ENCODE data around the gene C1QTNF2. TPM values are rescaled to one million over a fixed set of nuclear protein-coding genes. Genes with fewer than 3 reads are reported as not detected.

C1QTNF2 gene
- total RNA-seq, 6 donors from 2014 or later, result 0.39 to 3.1 (median 0.61) TPM; not detected in 1

GRCh38 chr5:160330212-160330611, 40.2 kb downstream of the C1QTNF2 start:
- no peak overlapping the region for H3K27ac ChIP-seq

GRCh38 chr5:160327818-160328217, 42.6 kb downstream of the C1QTNF2 start:
- DNase-seq (no peak), ATAC-seq (ENCODE audit: low FRiP score in 2 of 2) (no peak)
- Histone ChIP-seq H3K9me3 (no peaks in the 10 kb centered on the region), H3K27me3 (no peaks in the 10 kb centered on the region), H3K36me3 (no peaks in the 10 kb centered on the region), H3K4me3 (no peak overlapping the region), H3K27ac (no peak overlapping the region), H3K4me1 (no peaks in the 10 kb centered on the region)
- no peak for TF ChIP-seq POLR2AphosphoS5 (IDR thresholded peaks at IDR 0.05)
- TF ChIP-seq CTCF (IDR thresholded peaks at IDR 0.05), result no peak
- TF ChIP-seq EP300 (IDR thresholded peaks at IDR 0.05), result no peak
- TF ChIP-seq POLR2A (IDR thresholded peaks at IDR 0.05), result no peak
- 83 to 84% methylated on average over 6 of the region's 6 CpGs for WGBS, 2 donors

More at GRCh38 chr5:160330212-160330611, 40.2 kb downstream of the C1QTNF2 start:
- Histone ChIP-seq H3K27me3 (no peaks in the 10 kb centered on the region), H3K4me1 (no peaks in the 10 kb centered on the region), H3K4me3 (no peak overlapping the region), H3K9me3 (no peaks in the 10 kb centered on the region), H3K36me3 (no peaks in the 10 kb centered on the region)
- DNase-seq (no peak), ATAC-seq (ENCODE audit: low FRiP score in 2 of 2) (no peak)
- WGBS, 2 donors, result 88 to 96% methylated on average over 4 of the region's 4 CpGs
- TF ChIP-seq EP300 (IDR thresholded peaks at IDR 0.05) (no peak), POLR2AphosphoS5 (IDR thresholded peaks at IDR 0.05) (no peak), POLR2A (IDR thresholded peaks at IDR 0.05) (no peak), CTCF (IDR thresholded peaks at IDR 0.05) (no peak)

- Histone ChIP-seq H3K4me1 (no peaks in the 10 kb centered on the region), H3K27ac (no peak overlapping the region), H3K9me3 (no peaks in the 10 kb centered on the region), H3K4me3 (no peak overlapping the region), H3K36me3 (no peaks in the 10 kb centered on the region), H3K27me3 (no peaks in the 10 kb centered on the region)
- 87 to 95% methylated on average over 2 of the region's 2 CpGs for WGBS, 2 donors
- TF ChIP-seq CTCF (IDR thresholded peaks at IDR 0.05) (no peak), POLR2A (IDR thresholded peaks at IDR 0.05) (no peak), POLR2AphosphoS5 (IDR thresholded peaks at IDR 0.05) (no peak), EP300 (IDR thresholded peaks at IDR 0.05) (no peak)
- no peak for ATAC-seq (ENCODE audit: low FRiP score in 2 of 2)
- no peak for DNase-seq
Measured at GRCh38 chr5:160326981-160327380, 43.4 kb downstream of the C1QTNF2 start.

- Histone ChIP-seq H3K9me3 (no peaks in the 10 kb centered on the region), H3K4me3 (no peak overlapping the region), H3K36me3 (no peaks in the 10 kb centered on the region), H3K4me1 (no peaks in the 10 kb centered on the region), H3K27me3 (no peaks in the 10 kb centered on the region), H3K27ac (no peak overlapping the region)
- ATAC-seq (ENCODE audit: low FRiP score in 2 of 2) (no peak), DNase-seq (no peak)
- TF ChIP-seq POLR2A (IDR thresholded peaks at IDR 0.05) (no peak), CTCF (IDR thresholded peaks at IDR 0.05) (no peak), EP300 (IDR thresholded peaks at IDR 0.05) (no peak), POLR2AphosphoS5 (IDR thresholded peaks at IDR 0.05) (no peak)
- 78 to 80% methylated on average over 2 of the region's 2 CpGs for WGBS, 2 donors
Measured at GRCh38 chr5:160325716-160326115, 44.7 kb downstream of the C1QTNF2 start.

- Histone ChIP-seq H3K27me3 (no peaks in the 10 kb centered on the region), H3K4me3 (no peak overlapping the region), H3K27ac (no peak overlapping the region), H3K36me3 (no peaks in the 10 kb centered on the region), H3K9me3 (no peaks in the 10 kb centered on the region), H3K4me1 (no peaks in the 10 kb centered on the region)
- ATAC-seq (ENCODE audit: low FRiP score in 2 of 2) (no peak), DNase-seq (no peak)
- no peak for TF ChIP-seq POLR2A (IDR thresholded peaks at IDR 0.05)
- no peak for TF ChIP-seq CTCF (IDR thresholded peaks at IDR 0.05)
- no peak for TF ChIP-seq EP300 (IDR thresholded peaks at IDR 0.05)
- no peak for TF ChIP-seq POLR2AphosphoS5 (IDR thresholded peaks at IDR 0.05)
- 69 to 85% methylated on average over 2 of the region's 2 CpGs for WGBS, 2 donors
Measured at GRCh38 chr5:160324886-160325285, 45.5 kb downstream of the C1QTNF2 start.

All from upper lobe of left lung (tissue), 6 donors.